Ovary (tissue), 3 donors: ENCODE results near the gene DST.

Experiments used
- EP300 ChIP-seq: sonication (generic); formaldehyde crosslinking; IDR thresholded peaks from one replicate; pipeline ENCODE4 v1.6.1; 2017; ENCODE audit warnings: antibody characterized with exemption
- POLR2A ChIP-seq: fragments of 450-650 bp; IDR thresholded peaks from one replicate; pipeline ENCODE4 v1.6.1; 2017; ENCODE audit warnings: antibody characterized with exemption, mild to moderate bottlenecking, moderate library complexity
- TF ChIP-seq, protein P1 (sequence below), 3 donors: fragments of 450-650 bp in 2 of 3; fragments of 200-600 bp in 1 of 3; IDR thresholded peaks; one replicate each; pipeline versions ENCODE4 v1.5.1 to v1.8.0; 2016 to 2022; ENCODE audit warnings: antibody characterized with exemption in 3 of 3, mild to moderate bottlenecking in 1 of 3
- donor health status: DM: no; HTN: no; CAD: no.

DNA sequence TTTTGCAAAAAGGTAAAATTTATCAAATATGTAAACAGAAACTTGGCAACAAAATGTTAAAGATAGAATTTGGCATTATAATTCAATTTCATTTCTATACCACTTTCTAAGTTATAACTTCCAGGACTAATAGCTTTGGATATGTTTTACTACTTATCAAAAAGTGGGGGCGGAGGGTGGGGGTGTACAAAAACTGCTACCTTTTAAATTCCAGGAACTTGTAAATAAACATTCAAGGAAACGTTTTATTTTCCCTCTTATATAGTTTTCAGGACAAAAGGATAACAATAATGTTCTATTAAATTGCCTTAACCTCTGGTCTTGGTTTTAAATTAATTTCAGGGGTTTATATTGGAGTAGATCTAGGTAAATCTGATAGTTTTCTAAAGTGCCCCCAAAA lies 103.8 kb downstream of the DST start:
- TF ChIP-seq, protein P1, sequence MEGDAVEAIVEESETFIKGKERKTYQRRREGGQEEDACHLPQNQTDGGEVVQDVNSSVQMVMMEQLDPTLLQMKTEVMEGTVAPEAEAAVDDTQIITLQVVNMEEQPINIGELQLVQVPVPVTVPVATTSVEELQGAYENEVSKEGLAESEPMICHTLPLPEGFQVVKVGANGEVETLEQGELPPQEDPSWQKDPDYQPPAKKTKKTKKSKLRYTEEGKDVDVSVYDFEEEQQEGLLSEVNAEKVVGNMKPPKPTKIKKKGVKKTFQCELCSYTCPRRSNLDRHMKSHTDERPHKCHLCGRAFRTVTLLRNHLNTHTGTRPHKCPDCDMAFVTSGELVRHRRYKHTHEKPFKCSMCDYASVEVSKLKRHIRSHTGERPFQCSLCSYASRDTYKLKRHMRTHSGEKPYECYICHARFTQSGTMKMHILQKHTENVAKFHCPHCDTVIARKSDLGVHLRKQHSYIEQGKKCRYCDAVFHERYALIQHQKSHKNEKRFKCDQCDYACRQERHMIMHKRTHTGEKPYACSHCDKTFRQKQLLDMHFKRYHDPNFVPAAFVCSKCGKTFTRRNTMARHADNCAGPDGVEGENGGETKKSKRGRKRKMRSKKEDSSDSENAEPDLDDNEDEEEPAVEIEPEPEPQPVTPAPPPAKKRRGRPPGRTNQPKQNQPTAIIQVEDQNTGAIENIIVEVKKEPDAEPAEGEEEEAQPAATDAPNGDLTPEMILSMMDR (IDR thresholded peaks at IDR 0.05) = no peak
- no peak for TF ChIP-seq POLR2A
- TF ChIP-seq EP300 = no peak
